ENCODE results near the gene PALD1.
"Not testable (repeated sequence)": the region's sequence is repeated elsewhere in the genome, so short reads cannot be mapped to it uniquely, and the experiment has no call there.

PALD1 gene

GRCh38 chr10:70576803-70577517, 98.4 kb downstream of the PALD1 start:
- in situ Hi-C loops (cut with MboI; ENCODE audit: low sequenced_read_pairs, unreplicated experiment) = no loop called here
- no peak for TF ChIP-seq CTCF (IDR thresholded peaks at IDR 0.05; ENCODE audit: borderline replicate concordance, control extremely low read depth, extremely low read depth, insufficient read depth, missing control alignments)
- no peak for DNase-seq (ENCODE audit: low spot score)

- no peak for TF ChIP-seq CTCF (IDR thresholded peaks at IDR 0.05; ENCODE audit: borderline replicate concordance, control extremely low read depth, extremely low read depth, insufficient read depth, missing control alignments)
- in situ Hi-C loops (cut with MboI; ENCODE audit: low sequenced_read_pairs, unreplicated experiment) = no loop called here
- DNase-seq (ENCODE audit: low spot score) = peak; percentile 71
These were observed 99.9 kb downstream of the PALD1 start for GRCh38 chr10:70578371-70578947.

GRCh38 chr10:70579234-70580002, 100.9 kb downstream of the PALD1 start:
- in situ Hi-C loops (cut with MboI; ENCODE audit: low sequenced_read_pairs, unreplicated experiment) = no loop called here
- no peak for TF ChIP-seq CTCF (IDR thresholded peaks at IDR 0.05; ENCODE audit: borderline replicate concordance, control extremely low read depth, extremely low read depth, insufficient read depth, missing control alignments)
- no peak for DNase-seq (ENCODE audit: low spot score)

GRCh38 chr10:70581176-70581575, 102.6 kb downstream of the PALD1 start:
- in situ Hi-C loops (cut with MboI; ENCODE audit: low sequenced_read_pairs, unreplicated experiment) = not testable (repeated sequence)

GRCh38 chr10:70582793-70583668, 104.5 kb downstream of the PALD1 start:
- TF ChIP-seq CTCF (IDR thresholded peaks at IDR 0.05; ENCODE audit: borderline replicate concordance, control extremely low read depth, extremely low read depth, insufficient read depth, missing control alignments) = no peak
- DNase-seq (ENCODE audit: low spot score) = no peak
- in situ Hi-C loops (cut with MboI; ENCODE audit: low sequenced_read_pairs, unreplicated experiment) = no loop called here

More at GRCh38 chr10:70581176-70581575, 102.6 kb downstream of the PALD1 start:
- DNase-seq (ENCODE audit: low spot score) = not testable (repeated sequence)

- DNase-seq (ENCODE audit: low spot score) = no peak
- no peak for TF ChIP-seq CTCF (IDR thresholded peaks at IDR 0.05; ENCODE audit: borderline replicate concordance, control extremely low read depth, extremely low read depth, insufficient read depth, missing control alignments)
- in situ Hi-C loops (cut with MboI; ENCODE audit: low sequenced_read_pairs, unreplicated experiment) = no loop called here
These were observed 105.1 kb downstream of the PALD1 start for GRCh38 chr10:70583669-70584037.
